Neuronal stem cell (in vitro differentiated cells): ENCODE measurements around the gene NUP153.
A peak's percentile ranks its signal among the peaks of the same experiment; 100 is the strongest.

Experiments
- DNase-seq: peaks from one replicate; pipeline ENCODE4 v3.0.0-alpha.2; 2013; ENCODE audit warnings: low spot score
- H2AFZ ChIP-seq: one replicate; pipeline ENCODE4 v1.6.1; 2013; ENCODE audit warnings: mild to moderate bottlenecking, low read length, inconsistent platforms
- H2AK5ac ChIP-seq: 2 replicates; pipeline ENCODE4 v1.6.1; 2013; ENCODE audit warnings: low read depth, mild to moderate bottlenecking, inconsistent platforms, low read length, moderate library complexity, mixed read lengths
- H2BK120ac ChIP-seq: 2 replicates; pipeline ENCODE4 v1.6.1; 2013; ENCODE audit warnings: low read depth, mild to moderate bottlenecking, inconsistent platforms, low read length, moderate library complexity, mixed read lengths
- H2BK12ac ChIP-seq: one replicate; pipeline ENCODE4 v1.6.1; 2013; ENCODE audit warnings: low read length, inconsistent platforms
- H2BK15ac ChIP-seq: 2 replicates; pipeline ENCODE4 v1.6.1; 2013; ENCODE audit warnings: mild to moderate bottlenecking, low read length, inconsistent platforms, mixed read lengths
- H2BK5ac ChIP-seq: one replicate; pipeline ENCODE4 v1.6.1; 2013; ENCODE audit warnings: inconsistent platforms, mild to moderate bottlenecking, low read length, moderate library complexity
- H3K14ac ChIP-seq: one replicate; pipeline ENCODE4 v1.6.1; 2013; ENCODE audit warnings: low read length, inconsistent platforms
- H3K18ac ChIP-seq: 2 replicates; pipeline ENCODE4 v1.6.1; 2013; ENCODE audit warnings: low read length, inconsistent platforms
- H3K23ac ChIP-seq: 2 replicates; pipeline ENCODE4 v1.6.1; 2013; ENCODE audit warnings: low read depth, mild to moderate bottlenecking, mixed read lengths, low read length, inconsistent platforms; ENCODE audit not compliant: poor library complexity
- H3K27ac ChIP-seq: replicated peaks from 3 replicates; pipeline ENCODE4 v1.5.1; 2013; ENCODE audit warnings: low read length, inconsistent platforms
- H3K27me3 ChIP-seq, 3 experiments: 2 replicates each; pipeline ENCODE4 v1.6.1; 2013; ENCODE audit warnings: low read length in 3 of 3, mild to moderate bottlenecking in 2 of 3, inconsistent platforms in 1 of 3, low read depth in 1 of 3, mixed read lengths in 1 of 3, moderate library complexity in 1 of 3; ENCODE audit not compliant: control insufficient read depth in 3 of 3, insufficient read depth in 3 of 3
- H3K36me3 ChIP-seq, 2 donors: replicated peaks in 1 of 2; 2 replicates each; pipeline ENCODE4 v1.6.1; 2013; ENCODE audit warnings: low read length in 2 of 2; ENCODE audit not compliant: control insufficient read depth in 2 of 2, insufficient read depth in 2 of 2
- H3K4ac ChIP-seq: 2 replicates; pipeline ENCODE4 v1.6.1; 2013; ENCODE audit warnings: inconsistent platforms, mild to moderate bottlenecking, low read length, moderate library complexity
- H3K4me1 ChIP-seq, 2 donors: 1 replicate in 1 of 2; 2 replicates in 1 of 2; pipeline ENCODE4 v1.6.1; 2013; ENCODE audit warnings: low read length in 2 of 2, low read depth in 1 of 2; ENCODE audit not compliant: control insufficient read depth in 2 of 2, insufficient read depth in 1 of 2
- H3K4me2 ChIP-seq: one replicate; pipeline ENCODE4 v1.6.1; 2013; ENCODE audit warnings: mild to moderate bottlenecking, low read length, inconsistent platforms; ENCODE audit not compliant: insufficient read depth, poor library complexity, severe bottlenecking
- H3K4me3 ChIP-seq, 2 donors: 2 replicates each; pipeline ENCODE4 v1.5.1; 2013; ENCODE audit warnings: low read length in 2 of 2, mild to moderate bottlenecking in 2 of 2, inconsistent platforms in 1 of 2, moderate library complexity in 1 of 2
- H3K79me1 ChIP-seq: one replicate; pipeline ENCODE4 v1.6.1; 2013; ENCODE audit warnings: low read depth, mild to moderate bottlenecking, inconsistent platforms, low read length, moderate library complexity
- H3K9ac ChIP-seq: one replicate; pipeline ENCODE4 v1.6.1; 2013; ENCODE audit warnings: mild to moderate bottlenecking, low read depth, low read length, inconsistent platforms; ENCODE audit not compliant: poor library complexity
- H3K9me3 ChIP-seq, 2 donors: replicated peaks in 1 of 2; 2 replicates each; pipeline versions ENCODE3 to v1.6.1; 2013; ENCODE audit warnings: low read length in 2 of 2, mild to moderate bottlenecking in 2 of 2, inconsistent platforms in 1 of 2, low read depth in 1 of 2, mixed read lengths in 1 of 2, moderate library complexity in 1 of 2; ENCODE audit not compliant: control insufficient read depth in 2 of 2, insufficient read depth in 1 of 2
- H4K8ac ChIP-seq: one replicate; pipeline ENCODE4 v1.6.1; 2013; ENCODE audit warnings: low read depth, mild to moderate bottlenecking, inconsistent platforms, low read length, moderate library complexity
- H4K91ac ChIP-seq: one replicate; pipeline ENCODE4 v1.6.1; 2013; ENCODE audit warnings: low read length, low read depth, mild to moderate bottlenecking, inconsistent platforms; ENCODE audit not compliant: poor library complexity
- WGBS, 2 donors: extraction: QIAGEN DNeasy Blood & Tissue Kit; methylation state at CpG; one replicate each; pipeline ENCODE4 v1.1.7; 2013; ENCODE audit warnings: missing lambda C conversion rate in 2 of 2, mixed read lengths in 1 of 2; ENCODE audit not compliant: insufficient read length in 2 of 2, insufficient replicate concordance in 1 of 2; ENCODE audit errors: extremely low coverage in 2 of 2; 5-methylcytosine and 5-hydroxymethylcytosine counted together

The NUP153 gene

GRCh38 chr6:17638212-17638715 is 68.5 kb downstream of the NUP153 start:
- no CpG with 5 or more reads among the region's 2 CpGs for WGBS, 2 donors
- H3K36me3 ChIP-seq = peaks cover 24 to 96% of the 10 kb centered on the region in 2 donors

GRCh38 chr6:17635568-17635967 is 71.2 kb downstream of the NUP153 start:
- Histone ChIP-seq H2BK5ac (no peak overlapping the region), H2BK15ac (no peak overlapping the region), H3K4me2 (no peak overlapping the region), H4K8ac (peak overlapping the region; percentile 6), H3K9me3 (no peaks in the 10 kb centered on the region), H3K27ac (no peak overlapping the region), H3K79me1 (peaks cover 7% of the 10 kb centered on the region), H3K4ac (no peak overlapping the region), H3K18ac (no peak overlapping the region), H3K27me3 (no peaks in the 10 kb centered on the region), H3K9ac (no peak overlapping the region), H2BK120ac (no peak overlapping the region), H3K4me1 (no peaks in the 10 kb centered on the region), H3K23ac (no peak overlapping the region), H2AK5ac (no peak overlapping the region), H3K14ac (no peak overlapping the region), H4K91ac (no peak overlapping the region), H3K4me3 (no peak overlapping the region), H2AFZ (no peak overlapping the region), H3K36me3 (peaks cover 21 to 97% of the 10 kb centered on the region in 2 donors), H2BK12ac (no peak overlapping the region)
- no peak for DNase-seq
- WGBS, 2 donors = no CpG with 5 or more reads among the region's 4 CpGs

More at GRCh38 chr6:17638212-17638715, 68.5 kb downstream of the NUP153 start:
- no peak for DNase-seq
- Histone ChIP-seq H3K27me3 (no peaks in the 10 kb centered on the region), H3K27ac (no peak overlapping the region), H2BK120ac (no peak overlapping the region), H3K9me3 (no peaks in the 10 kb centered on the region), H2BK12ac (no peak overlapping the region), H2AFZ (no peak overlapping the region), H3K23ac (no peak overlapping the region), H2AK5ac (no peak overlapping the region), H4K8ac (no peak overlapping the region), H3K14ac (no peak overlapping the region), H2BK5ac (no peak overlapping the region), H3K4me2 (no peak overlapping the region), H3K79me1 (peaks cover 7% of the 10 kb centered on the region), H2BK15ac (no peak overlapping the region), H3K9ac (no peak overlapping the region), H3K4me3 (no peak overlapping the region), H4K91ac (no peak overlapping the region), H3K4ac (no peak overlapping the region), H3K4me1 (no peaks in the 10 kb centered on the region), H3K18ac (no peak overlapping the region)

GRCh38 chr6:17633465-17634188 is 73.1 kb downstream of the NUP153 start:
- H3K9me3 ChIP-seq = no peaks in the 10 kb centered on the region
- no peak overlapping the region for H2BK15ac ChIP-seq
- no peak overlapping the region for H3K9ac ChIP-seq
- H4K8ac ChIP-seq = no peak overlapping the region
- no peaks in the 10 kb centered on the region for H3K4me1 ChIP-seq
- H3K36me3 ChIP-seq = peaks cover 22 to 97% of the 10 kb centered on the region in 2 donors
- no peak overlapping the region for H2BK120ac ChIP-seq
- no CpG with 5 or more reads among the region's 2 CpGs for WGBS, 2 donors
- no peak overlapping the region for H3K14ac ChIP-seq
- no peak overlapping the region for H3K4me2 ChIP-seq
- no peak overlapping the region for H3K23ac ChIP-seq
- no peak overlapping the region for H3K18ac ChIP-seq
- peaks cover 9% of the 10 kb centered on the region for H3K79me1 ChIP-seq
- H2BK5ac ChIP-seq = no peak overlapping the region
- H2AFZ ChIP-seq = no peak overlapping the region
- H2BK12ac ChIP-seq = no peak overlapping the region
- H3K27me3 ChIP-seq = no peaks in the 10 kb centered on the region
- no peak overlapping the region for H2AK5ac ChIP-seq
- H3K27ac ChIP-seq = no peak overlapping the region
- no peak for DNase-seq
- no peak overlapping the region for H3K4me3 ChIP-seq
- no peak overlapping the region for H3K4ac ChIP-seq
- H4K91ac ChIP-seq = no peak overlapping the region

- H3K36me3 ChIP-seq = peaks cover 22 to 97% of the 10 kb centered on the region in 2 donors
- H3K79me1 ChIP-seq = peaks cover 9% of the 10 kb centered on the region
- no peak overlapping the region for H2AFZ ChIP-seq
- no peak overlapping the region for H2BK12ac ChIP-seq
- H4K91ac ChIP-seq = no peak overlapping the region
- no peak overlapping the region for H3K4ac ChIP-seq
- H3K9ac ChIP-seq = no peak overlapping the region
- H3K27ac ChIP-seq = no peak overlapping the region
- H3K9me3 ChIP-seq = no peaks in the 10 kb centered on the region
- WGBS, 2 donors = no CpG with 5 or more reads among the region's 1 CpG
- H2BK120ac ChIP-seq = no peak overlapping the region
- H3K4me2 ChIP-seq = no peak overlapping the region
- H3K27me3 ChIP-seq = no peaks in the 10 kb centered on the region
- H3K23ac ChIP-seq = no peak overlapping the region
- H2BK15ac ChIP-seq = no peak overlapping the region
- no peak overlapping the region for H2AK5ac ChIP-seq
- no peaks in the 10 kb centered on the region for H3K4me1 ChIP-seq
- no peak overlapping the region for H3K4me3 ChIP-seq
- H4K8ac ChIP-seq = no peak overlapping the region
- H3K14ac ChIP-seq = no peak overlapping the region
- DNase-seq = no peak
- no peak overlapping the region for H2BK5ac ChIP-seq
- H3K18ac ChIP-seq = no peak overlapping the region
These were observed 73.8 kb downstream of the NUP153 start for GRCh38 chr6:17632934-17633333.
